Liver (tissue), 9 donors: Measurements from ENCODE around the gene OXTR. TPM values are rescaled to one million over a fixed set of nuclear protein-coding genes. Genes with fewer than 3 reads are reported as not detected.

Experiments used
- DNase-seq: peaks from one replicate; pipeline ENCODE4 v3.0.0-alpha.2; 2017; ENCODE audit warnings: low spot score
- H3K27ac ChIP-seq, 2 donors: one replicate each; pipeline ENCODE4 v1.7.0; 2013; ENCODE audit warnings: inconsistent platforms in 2 of 2, low read length in 2 of 2, control low read depth in 1 of 2, low read depth in 1 of 2, mild to moderate bottlenecking in 1 of 2
- H3K27me3 ChIP-seq, 4 donors: one replicate each; pipeline versions ENCODE4 v1.6.1 to v1.7.0; 2013; ENCODE audit warnings: low read length in 3 of 4, inconsistent platforms in 1 of 4, mild to moderate bottlenecking in 1 of 4, moderate library complexity in 1 of 4; ENCODE audit not compliant: control insufficient read depth in 4 of 4, insufficient read depth in 4 of 4
- H3K36me3 ChIP-seq, 4 donors: one replicate each; pipeline versions ENCODE4 v1.6.1 to v1.7.0; 2013; ENCODE audit warnings: low read length in 3 of 4, mild to moderate bottlenecking in 3 of 4, low read depth in 1 of 4, moderate library complexity in 1 of 4; ENCODE audit not compliant: control insufficient read depth in 4 of 4, insufficient read depth in 3 of 4
- H3K4me1 ChIP-seq, 4 donors: one replicate each; pipeline versions ENCODE4 v1.6.1 to v1.7.0; 2013; ENCODE audit warnings: low read length in 3 of 4, mild to moderate bottlenecking in 3 of 4, moderate library complexity in 1 of 4; ENCODE audit not compliant: control insufficient read depth in 4 of 4, insufficient read depth in 4 of 4
- H3K4me3 ChIP-seq, 3 donors: one replicate each; pipeline versions ENCODE4 v1.6.1 to v1.7.0; 2013; ENCODE audit warnings: low read length in 3 of 3, control low read depth in 1 of 3, low read depth in 1 of 3, mild to moderate bottlenecking in 1 of 3
- H3K9ac ChIP-seq, 2 donors: one replicate each; pipeline ENCODE4 v1.7.0; 2013; ENCODE audit warnings: low read length in 2 of 2, mild to moderate bottlenecking in 2 of 2, moderate library complexity in 2 of 2, control low read depth in 1 of 2, low read depth in 1 of 2
- H3K9me3 ChIP-seq, 4 donors: one replicate each; pipeline versions ENCODE4 v1.6.1 to v1.7.0; 2013; ENCODE audit warnings: low read length in 3 of 4; ENCODE audit not compliant: control insufficient read depth in 4 of 4
- FOXA1 ChIP-seq: IDR thresholded peaks from 2 replicates; pipeline ENCODE4 v1.6.1; 2016; ENCODE audit warnings: antibody characterized with exemption
- GABPA ChIP-seq, 2 donors: IDR thresholded peaks in 1 of 2; conservative IDR thresholded peaks in 1 of 2; 2 replicates each; pipeline ENCODE4 v1.6.1; 2016; ENCODE audit warnings: antibody characterized with exemption in 2 of 2, mild to moderate bottlenecking in 1 of 2, moderate library complexity in 1 of 2
- JUND ChIP-seq, 2 donors: IDR thresholded peaks; 2 replicates each; pipeline ENCODE4 v1.6.1; 2016; ENCODE audit warnings: antibody characterized with exemption in 2 of 2
- RAD21 ChIP-seq, 2 donors: IDR thresholded peaks; 2 replicates each; pipeline ENCODE4 v1.6.1; 2016; ENCODE audit warnings: antibody characterized with exemption in 2 of 2, mild to moderate bottlenecking in 2 of 2
- RXRA ChIP-seq, 2 donors: IDR thresholded peaks; 2 replicates each; pipeline ENCODE4 v1.6.1; 2017 to 2018; ENCODE audit warnings: antibody characterized with exemption in 2 of 2, mild to moderate bottlenecking in 1 of 2
- TAF1 ChIP-seq: conservative IDR thresholded peaks from 2 replicates; pipeline ENCODE4 v1.6.1; 2016; ENCODE audit warnings: antibody characterized with exemption, mild to moderate bottlenecking
- YY1 ChIP-seq: IDR thresholded peaks from 2 replicates; pipeline ENCODE4 v1.6.1; 2016; ENCODE audit warnings: antibody characterized with exemption, mild to moderate bottlenecking
- whole genome bisulfite sequencing: extraction: QIAGEN DNeasy Blood & Tissue Kit; methylation state at CpG from one replicate; pipeline ENCODE4 v1.1.7; 2013; 5-methylcytosine and 5-hydroxymethylcytosine counted together
- polyA plus RNA-seq, 2 donors: library from polyadenylated mRNA; stranded (reverse) in 1 of 2; unstranded in 1 of 2; fragments of 200-250 nt in 1 of 2; fragments of >200 nt in 1 of 2; fragmentation: Nextera tagmentation in 1 of 2; extraction: Ambion mirVana in 1 of 2; gene quantifications; one replicate each; pipeline versions ENCODE4 v1.2.1 to v1.2.3, GENCODE V29; 2013 to 2015
- total RNA-seq, 2 donors: library from RNA; depleted of rRNA; stranded (reverse); fragments of >200 nt; gene quantifications; one replicate each; pipeline ENCODE4 v1.2.3, GENCODE V29; 2014
- TF ChIP-seq, protein P1 (sequence below): IDR thresholded peaks from 2 replicates; pipeline ENCODE4 v1.6.1; 2016; ENCODE audit warnings: antibody characterized with exemption
- TF ChIP-seq, protein P2 (sequence below): IDR thresholded peaks from 2 replicates; pipeline ENCODE4 v1.6.1; 2016; ENCODE audit warnings: antibody characterized with exemption
- TF ChIP-seq, protein P3 (sequence below): fragments of 150-350 bp; IDR thresholded peaks from 2 replicates; pipeline ENCODE4 v1.5.1; 2017; ENCODE audit warnings: improper control_type of control experiment, low read depth, low read length; ENCODE audit not compliant: missing input control
- donor health status: healthy.
- donor health status: healthy.
- donor health status: healthy.
- donor health status: healthy.
- donor health status: healthy.

The OXTR gene
- total and polyA plus RNA-seq, 4 donors: 0.05 to 0.28 (median 0.08) TPM; not detected in 1

DNA sequence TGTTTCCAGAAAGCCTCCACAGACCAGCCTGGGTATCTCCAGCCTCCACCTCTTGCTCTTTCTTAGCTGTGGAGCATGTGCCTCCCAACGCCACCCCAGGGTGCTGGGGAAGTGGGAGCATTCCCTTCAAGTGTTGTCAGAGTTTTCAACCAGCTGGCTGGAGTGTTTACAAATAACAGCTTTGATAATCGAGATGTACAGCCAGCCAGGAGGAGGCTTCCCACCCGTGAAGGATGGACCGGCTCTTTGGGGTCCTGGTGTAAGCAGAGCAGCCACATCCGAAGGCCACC lies 8.5 kb upstream of the OXTR start:
- Histone ChIP-seq H3K4me1 (no peaks in the 10 kb centered on the region), H3K27ac (no peak overlapping the region), H3K27me3 (peaks cover 0 to 4% (median 1%) of the 10 kb centered on the region in 4 donors), H3K9me3 (no peaks in the 10 kb centered on the region), H3K4me3 (no peak overlapping the region), H3K36me3 (no peaks in the 10 kb centered on the region), H3K9ac (no peak overlapping the region)
- DNase-seq: no peak
- WGBS: 72% methylated on average over 5 of the region's 5 CpGs
- TF ChIP-seq RAD21 (IDR thresholded peaks at IDR 0.05) (no peak), JUND (IDR thresholded peaks at IDR 0.05) (no peak), FOXA1 (no peak), YY1 (no peak), TAF1 (no peak)
- TF ChIP-seq, protein P1, sequence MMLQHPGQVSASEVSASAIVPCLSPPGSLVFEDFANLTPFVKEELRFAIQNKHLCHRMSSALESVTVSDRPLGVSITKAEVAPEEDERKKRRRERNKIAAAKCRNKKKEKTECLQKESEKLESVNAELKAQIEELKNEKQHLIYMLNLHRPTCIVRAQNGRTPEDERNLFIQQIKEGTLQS: no peak

DNA sequence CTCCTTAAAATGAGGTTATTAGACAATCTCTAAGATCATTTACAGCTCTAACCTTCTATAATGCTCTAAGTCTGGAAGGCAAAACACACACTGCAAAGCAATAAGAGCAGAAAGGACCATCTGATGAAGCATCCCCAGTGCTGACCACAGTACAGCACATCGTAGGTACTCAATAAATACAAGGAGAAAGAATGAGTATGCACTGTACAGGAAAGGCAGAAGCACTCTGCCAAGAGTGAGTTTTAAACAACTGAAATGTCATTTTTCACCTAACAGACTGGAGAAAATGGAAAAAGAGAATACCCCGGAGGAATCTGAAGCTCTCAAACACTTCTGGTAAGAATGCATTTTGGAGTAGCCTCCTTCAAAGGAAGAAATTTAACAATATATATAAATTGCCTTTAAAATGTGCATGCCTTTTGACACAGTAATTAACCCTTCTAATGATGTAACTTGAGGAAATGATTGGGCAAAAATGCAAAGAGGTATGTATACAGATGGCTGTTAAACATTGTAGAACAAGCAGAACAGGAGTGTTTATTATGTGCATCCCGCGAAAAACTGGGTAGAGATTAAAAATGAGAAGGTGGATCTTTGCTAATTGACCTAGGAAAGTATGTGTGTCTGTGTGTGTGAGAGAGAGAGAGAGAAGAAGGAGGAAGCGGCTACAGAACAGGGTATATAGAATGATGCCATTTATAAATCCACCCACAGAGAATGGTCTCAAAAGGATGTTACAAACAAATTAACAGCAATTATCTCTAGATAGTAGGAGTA lies 8.0 kb upstream of the OXTR start:
- WGBS: 89% methylated on average over 5 of the region's 5 CpGs
- H3K4me1 ChIP-seq: no peaks in the 10 kb centered on the region
- TF ChIP-seq RXRA (IDR thresholded peaks at IDR 0.05): no peak
- no peak overlapping the region for H3K9ac ChIP-seq
- H3K36me3 ChIP-seq: no peaks in the 10 kb centered on the region
- DNase-seq: no peak
- no peak overlapping the region for H3K27ac ChIP-seq
- H3K4me3 ChIP-seq: no peak overlapping the region
- no peaks in the 10 kb centered on the region for H3K9me3 ChIP-seq
- H3K27me3 ChIP-seq: peaks cover 0 to 4% (median 1%) of the 10 kb centered on the region in 4 donors

DNA sequence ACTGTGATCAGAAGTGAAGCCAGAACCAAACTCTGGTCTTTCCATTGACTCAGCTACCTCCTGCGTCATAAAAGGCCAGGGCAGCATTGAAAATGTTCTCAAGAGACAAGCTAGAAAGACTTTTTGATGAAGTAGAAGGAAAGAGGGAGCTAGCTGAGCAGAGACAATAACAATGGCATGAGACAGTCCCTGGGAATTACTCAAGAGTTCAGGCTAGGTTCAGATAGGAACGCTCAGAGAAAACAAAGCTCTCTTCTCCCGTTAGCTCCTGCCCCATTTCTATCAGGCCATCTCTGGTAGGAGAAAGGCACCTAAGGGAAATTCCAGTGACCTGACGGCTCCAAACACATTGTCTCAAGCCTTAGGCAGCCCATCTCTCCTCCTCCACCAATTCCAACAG lies 7.0 kb upstream of the OXTR start:
- WGBS: 54% methylated on average over 4 of the region's 4 CpGs
- no peaks in the 10 kb centered on the region for H3K4me1 ChIP-seq
- DNase-seq: no peak
- TF ChIP-seq, protein P1: no peak
- TF ChIP-seq, protein P2, sequence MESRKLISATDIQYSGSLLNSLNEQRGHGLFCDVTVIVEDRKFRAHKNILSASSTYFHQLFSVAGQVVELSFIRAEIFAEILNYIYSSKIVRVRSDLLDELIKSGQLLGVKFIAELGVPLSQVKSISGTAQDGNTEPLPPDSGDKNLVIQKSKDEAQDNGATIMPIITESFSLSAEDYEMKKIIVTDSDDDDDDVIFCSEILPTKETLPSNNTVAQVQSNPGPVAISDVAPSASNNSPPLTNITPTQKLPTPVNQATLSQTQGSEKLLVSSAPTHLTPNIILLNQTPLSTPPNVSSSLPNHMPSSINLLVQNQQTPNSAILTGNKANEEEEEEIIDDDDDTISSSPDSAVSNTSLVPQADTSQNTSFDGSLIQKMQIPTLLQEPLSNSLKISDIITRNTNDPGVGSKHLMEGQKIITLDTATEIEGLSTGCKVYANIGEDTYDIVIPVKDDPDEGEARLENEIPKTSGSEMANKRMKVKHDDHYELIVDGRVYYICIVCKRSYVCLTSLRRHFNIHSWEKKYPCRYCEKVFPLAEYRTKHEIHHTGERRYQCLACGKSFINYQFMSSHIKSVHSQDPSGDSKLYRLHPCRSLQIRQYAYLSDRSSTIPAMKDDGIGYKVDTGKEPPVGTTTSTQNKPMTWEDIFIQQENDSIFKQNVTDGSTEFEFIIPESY: no peak
- no peak for TF ChIP-seq GABPA (IDR thresholded peaks at IDR 0.05 in 1 of 2, conservative IDR thresholded peaks at IDR 0.05 in 1 of 2)
- TF ChIP-seq, protein P3, sequence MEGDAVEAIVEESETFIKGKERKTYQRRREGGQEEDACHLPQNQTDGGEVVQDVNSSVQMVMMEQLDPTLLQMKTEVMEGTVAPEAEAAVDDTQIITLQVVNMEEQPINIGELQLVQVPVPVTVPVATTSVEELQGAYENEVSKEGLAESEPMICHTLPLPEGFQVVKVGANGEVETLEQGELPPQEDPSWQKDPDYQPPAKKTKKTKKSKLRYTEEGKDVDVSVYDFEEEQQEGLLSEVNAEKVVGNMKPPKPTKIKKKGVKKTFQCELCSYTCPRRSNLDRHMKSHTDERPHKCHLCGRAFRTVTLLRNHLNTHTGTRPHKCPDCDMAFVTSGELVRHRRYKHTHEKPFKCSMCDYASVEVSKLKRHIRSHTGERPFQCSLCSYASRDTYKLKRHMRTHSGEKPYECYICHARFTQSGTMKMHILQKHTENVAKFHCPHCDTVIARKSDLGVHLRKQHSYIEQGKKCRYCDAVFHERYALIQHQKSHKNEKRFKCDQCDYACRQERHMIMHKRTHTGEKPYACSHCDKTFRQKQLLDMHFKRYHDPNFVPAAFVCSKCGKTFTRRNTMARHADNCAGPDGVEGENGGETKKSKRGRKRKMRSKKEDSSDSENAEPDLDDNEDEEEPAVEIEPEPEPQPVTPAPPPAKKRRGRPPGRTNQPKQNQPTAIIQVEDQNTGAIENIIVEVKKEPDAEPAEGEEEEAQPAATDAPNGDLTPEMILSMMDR: no peak
- no peak for TF ChIP-seq RAD21 (IDR thresholded peaks at IDR 0.05)
- no peak for TF ChIP-seq FOXA1
- H3K9me3 ChIP-seq: no peaks in the 10 kb centered on the region
- H3K27me3 ChIP-seq: peaks cover 0 to 4% (median 1%) of the 10 kb centered on the region in 4 donors
- no peaks in the 10 kb centered on the region for H3K36me3 ChIP-seq
- H3K27ac ChIP-seq: no peak overlapping the region
- H3K9ac ChIP-seq: no peak overlapping the region
- no peak overlapping the region for H3K4me3 ChIP-seq
